HUES64 (cell line): ENCODE data around the gene HGF.
"Not testable (repeated sequence)": the region's sequence is repeated elsewhere in the genome, so short reads cannot be mapped to it uniquely, and the experiment has no call there.

Source experiments
- H3K27ac ChIP-seq: 2 replicates; pipeline ENCODE4 v1.7.0; 2013; ENCODE audit warnings: low read depth, low read length, inconsistent platforms
- H3K27me3 ChIP-seq: 2 replicates; pipeline ENCODE4 v1.6.1; 2013; ENCODE audit warnings: mild to moderate bottlenecking, low read length; ENCODE audit not compliant: insufficient read depth
- H3K36me3 ChIP-seq: 2 replicates; pipeline ENCODE4 v1.6.1; 2013; ENCODE audit warnings: mild to moderate bottlenecking, low read length; ENCODE audit not compliant: insufficient read depth
- H3K4me1 ChIP-seq: 2 replicates; pipeline ENCODE4 v1.6.1; 2013; ENCODE audit warnings: mild to moderate bottlenecking, low read length, moderate library complexity; ENCODE audit not compliant: insufficient read depth
- H3K4me3 ChIP-seq: 2 replicates; pipeline ENCODE4 v1.5.1; 2013; ENCODE audit warnings: mild to moderate bottlenecking, low read length, moderate library complexity
- H3K9ac ChIP-seq: 2 replicates; pipeline ENCODE4 v1.6.1; 2013; ENCODE audit warnings: mild to moderate bottlenecking, low read depth, low read length
- H3K9me3 ChIP-seq: 2 replicates; pipeline ENCODE4 v1.6.1; 2013; ENCODE audit warnings: low read depth, low read length; ENCODE audit not compliant: insufficient read depth
- WGBS: fragments of 150-250, 120-280 bp; methylation state at CpG from one replicate; pipeline ENCODE4 v1.1.7; 2013; ENCODE audit warnings: missing lambda C conversion rate; 5-methylcytosine and 5-hydroxymethylcytosine counted together

HGF gene

DNA sequence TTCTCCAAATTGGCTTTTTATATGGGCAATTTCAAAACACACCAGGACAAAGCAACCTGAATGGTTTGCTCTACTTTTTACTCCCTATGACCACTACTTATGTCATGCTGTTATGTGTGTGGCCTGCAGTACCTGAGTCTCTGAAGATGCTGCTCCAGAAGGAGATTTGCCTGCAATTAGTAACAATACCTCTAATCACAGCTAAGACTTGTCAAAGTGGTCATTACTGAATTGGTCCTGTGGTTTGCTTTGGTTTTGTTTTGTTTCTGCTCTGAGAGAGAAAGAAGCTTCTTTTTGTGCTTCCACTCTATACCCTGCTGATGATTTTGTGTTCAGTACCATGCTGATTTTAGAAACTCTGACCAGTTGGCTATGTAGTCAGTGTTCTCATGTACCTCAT is 25.5 kb downstream of the HGF start:
- Histone ChIP-seq H3K27me3 (no peaks in the 10 kb centered on the region), H3K4me3 (no peak overlapping the region), H3K9ac (no peak overlapping the region), H3K27ac (no peak overlapping the region), H3K4me1 (no peaks in the 10 kb centered on the region), H3K9me3 (no peaks in the 10 kb centered on the region), H3K36me3 (no peaks in the 10 kb centered on the region)

DNA sequence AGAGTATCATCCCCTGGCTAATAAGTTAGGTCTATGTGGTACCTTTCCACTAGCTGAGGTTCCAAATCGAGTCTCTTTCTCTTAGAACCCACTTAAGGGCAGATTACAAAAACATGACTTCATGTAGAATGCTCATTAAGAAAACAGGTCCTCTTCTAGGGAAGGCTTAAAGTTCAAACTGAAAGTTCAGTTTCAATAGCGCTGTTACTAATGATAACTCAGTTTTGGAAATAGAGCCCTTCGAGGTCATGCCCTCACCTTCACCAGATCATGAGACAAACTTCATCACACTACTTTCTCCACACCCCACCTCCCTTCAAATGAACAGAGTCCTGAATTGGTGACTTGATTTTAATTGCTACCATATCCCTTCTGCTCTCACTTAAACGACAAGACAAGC is 26.2 kb downstream of the HGF start:
- Histone ChIP-seq H3K9me3 (no peaks in the 10 kb centered on the region), H3K4me1 (no peaks in the 10 kb centered on the region), H3K27me3 (no peaks in the 10 kb centered on the region), H3K36me3 (no peaks in the 10 kb centered on the region), H3K27ac (no peak overlapping the region), H3K4me3 (no peak overlapping the region), H3K9ac (no peak overlapping the region)
- 98% methylated on average over 3 of the region's 4 CpGs for WGBS

DNA sequence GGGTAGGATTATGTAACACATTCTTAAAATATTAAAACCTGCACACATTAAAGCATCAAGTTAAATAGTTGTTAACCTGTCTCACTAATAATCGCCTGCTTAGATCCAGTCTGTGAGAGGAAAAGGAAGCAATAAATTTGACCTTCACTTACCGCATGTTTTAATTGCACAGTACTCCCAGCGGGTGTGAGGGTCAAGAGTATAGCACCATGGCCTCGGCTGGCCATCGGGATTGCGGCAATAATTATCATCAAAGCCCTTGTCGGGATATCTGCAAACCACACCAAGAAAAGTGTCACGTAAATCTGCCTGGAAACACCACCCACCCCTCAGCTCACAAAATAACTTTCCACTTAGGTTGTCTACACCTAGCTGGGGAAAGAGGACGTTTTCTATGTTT is 26.6 kb downstream of the HGF start:
- Histone ChIP-seq H3K9ac (no peak overlapping the region), H3K27me3 (no peaks in the 10 kb centered on the region), H3K36me3 (no peaks in the 10 kb centered on the region), H3K4me1 (no peaks in the 10 kb centered on the region), H3K4me3 (no peak overlapping the region), H3K9me3 (no peaks in the 10 kb centered on the region), H3K27ac (no peak overlapping the region)
- WGBS: 96% methylated on average over 9 of the region's 9 CpGs

DNA sequence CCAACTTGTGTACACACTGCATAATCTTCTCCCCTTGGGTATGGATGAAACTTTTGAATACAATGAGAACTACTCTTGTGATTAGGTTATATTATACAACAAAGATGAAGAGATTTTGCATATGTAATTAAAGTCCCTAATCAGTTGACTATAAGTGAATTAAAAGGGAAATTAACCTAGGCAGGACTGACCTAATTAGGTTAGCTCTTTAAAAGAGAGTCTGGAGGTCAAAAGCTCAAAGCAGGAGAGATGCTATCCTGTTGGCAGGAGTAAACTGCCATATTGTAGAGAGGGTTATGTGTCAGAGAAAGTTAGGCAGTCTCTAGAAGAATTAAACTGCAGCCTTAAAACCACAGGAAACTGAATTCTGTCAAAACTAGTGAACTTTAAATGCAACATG is 29.4 kb downstream of the HGF start:
- Histone ChIP-seq H3K27me3 (no peaks in the 10 kb centered on the region), H3K4me1 (no peaks in the 10 kb centered on the region), H3K9me3 (no peaks in the 10 kb centered on the region), H3K36me3 (no peaks in the 10 kb centered on the region), H3K4me3 (no peak overlapping the region), H3K9ac (no peak overlapping the region), H3K27ac (no peak overlapping the region)

DNA sequence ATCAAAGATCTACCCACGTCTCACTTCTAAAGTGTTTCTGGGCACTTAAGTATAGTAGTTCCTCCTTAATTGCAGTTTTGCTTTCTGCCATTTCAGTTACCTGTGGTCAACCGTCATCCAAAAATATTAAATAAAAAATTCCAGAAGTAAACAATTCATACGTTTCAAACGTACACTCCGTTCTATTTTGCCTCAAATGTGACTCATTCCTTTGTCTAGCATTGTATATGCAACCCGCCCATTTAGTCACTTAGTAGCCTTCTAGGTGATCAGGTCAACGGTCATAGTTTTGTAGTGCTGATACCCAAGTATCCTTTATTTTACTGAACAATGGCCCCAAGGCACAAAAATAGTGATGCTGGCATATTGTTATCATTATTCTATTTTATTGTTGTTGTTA is 33.8 kb downstream of the HGF start:
- no peak overlapping the region for H3K4me3 ChIP-seq
- H3K36me3 ChIP-seq: no peaks in the 10 kb centered on the region
- WGBS: 84% methylated on average over 7 of the region's 7 CpGs
- no peaks in the 10 kb centered on the region for H3K27me3 ChIP-seq
- no peak overlapping the region for H3K27ac ChIP-seq
- no peak overlapping the region for H3K9ac ChIP-seq
- no peaks in the 10 kb centered on the region for H3K4me1 ChIP-seq
- no peaks in the 10 kb centered on the region for H3K9me3 ChIP-seq

DNA sequence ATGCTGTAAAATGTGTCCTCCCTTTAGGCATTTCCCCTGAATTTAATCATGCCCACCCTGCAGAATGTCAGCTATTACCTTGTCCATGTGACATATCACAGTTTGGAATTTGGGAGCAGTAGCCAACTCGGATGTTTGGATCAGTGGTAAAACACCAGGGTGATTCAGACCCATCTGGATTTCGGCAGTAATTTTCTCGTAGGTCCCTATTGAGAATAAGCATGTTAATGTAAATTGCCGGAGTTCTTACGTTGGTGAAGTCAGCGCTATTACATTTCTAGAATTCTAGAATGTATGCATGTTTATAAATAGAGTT is 44.1 kb downstream of the HGF start:
- H3K27ac ChIP-seq: no peak overlapping the region
- 91% methylated on average over 5 of the region's 6 CpGs for WGBS
- no peaks in the 10 kb centered on the region for H3K27me3 ChIP-seq
- H3K36me3 ChIP-seq: no peaks in the 10 kb centered on the region
- no peak overlapping the region for H3K9ac ChIP-seq
- H3K9me3 ChIP-seq: no peaks in the 10 kb centered on the region
- no peak overlapping the region for H3K4me3 ChIP-seq
- no peaks in the 10 kb centered on the region for H3K4me1 ChIP-seq

DNA sequence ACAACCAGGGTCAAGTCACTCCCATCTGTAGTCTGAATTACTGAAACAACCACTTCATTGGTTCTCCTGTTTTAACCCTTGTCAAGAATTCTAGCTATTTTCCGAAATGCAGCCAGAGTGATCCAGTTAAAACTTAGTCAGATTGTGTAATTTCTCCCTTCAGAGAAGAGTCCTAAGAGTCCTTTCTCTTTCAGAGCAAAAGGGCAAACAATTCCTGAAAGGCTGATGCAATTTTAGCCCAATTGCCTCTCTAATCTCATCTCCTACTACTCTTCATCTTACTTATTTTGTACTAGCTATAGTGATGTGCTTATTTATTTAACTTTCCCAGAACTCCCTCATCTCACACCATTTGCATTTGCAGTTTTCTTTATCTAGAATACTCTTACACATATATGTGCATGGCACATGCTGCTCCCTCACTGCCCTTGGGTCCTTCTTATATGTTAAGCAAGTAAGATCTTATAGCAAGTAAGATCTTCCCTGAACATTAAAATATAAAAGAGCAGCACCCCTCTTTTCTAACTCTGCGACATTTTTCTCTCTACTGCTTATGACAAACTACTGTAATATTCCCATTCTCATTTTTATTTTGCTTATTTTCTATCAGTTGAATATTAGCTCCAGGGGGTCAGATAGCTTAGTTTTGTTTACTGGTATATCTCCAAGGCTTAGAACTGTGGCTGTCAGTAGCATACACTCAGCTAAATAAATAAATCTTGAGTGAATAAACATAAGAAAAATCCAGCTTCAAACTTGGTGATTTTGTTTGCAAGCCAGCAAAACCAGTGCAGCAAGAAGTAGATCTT is 44.6 kb downstream of the HGF start:
- no peaks in the 10 kb centered on the region for H3K36me3 ChIP-seq
- WGBS: 94% methylated on average over 2 of the region's 2 CpGs
- no peak overlapping the region for H3K4me3 ChIP-seq
- H3K4me1 ChIP-seq: no peaks in the 10 kb centered on the region
- H3K9ac ChIP-seq: no peak overlapping the region
- no peaks in the 10 kb centered on the region for H3K9me3 ChIP-seq
- no peaks in the 10 kb centered on the region for H3K27me3 ChIP-seq
- no peak overlapping the region for H3K27ac ChIP-seq

DNA sequence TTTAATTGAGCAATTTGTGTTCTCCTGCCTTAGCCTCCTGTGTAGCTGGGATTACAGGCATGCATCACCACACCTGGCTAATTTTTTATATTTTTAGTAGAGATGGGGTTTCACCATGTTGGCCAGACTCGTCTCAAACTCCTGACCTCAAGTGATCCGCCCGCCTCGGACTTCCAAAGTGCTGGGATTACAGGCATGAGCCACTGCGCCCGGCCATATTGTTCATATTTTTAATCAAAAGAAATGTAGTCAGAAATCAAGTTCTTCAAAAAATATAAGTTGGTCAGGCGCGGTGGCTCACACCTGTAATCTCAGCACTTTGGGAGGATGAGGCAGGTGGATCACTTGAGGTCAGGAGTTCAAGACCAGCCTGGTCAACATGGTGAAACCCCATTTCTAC is 47.6 kb downstream of the HGF start:
- not testable (repeated sequence) for H3K27me3 ChIP-seq, H3K4me3 ChIP-seq, H3K9ac ChIP-seq, H3K27ac ChIP-seq, H3K36me3 ChIP-seq, H3K4me1 ChIP-seq, H3K9me3 ChIP-seq
- 97% methylated on average over 8 of the region's 8 CpGs for WGBS

DNA sequence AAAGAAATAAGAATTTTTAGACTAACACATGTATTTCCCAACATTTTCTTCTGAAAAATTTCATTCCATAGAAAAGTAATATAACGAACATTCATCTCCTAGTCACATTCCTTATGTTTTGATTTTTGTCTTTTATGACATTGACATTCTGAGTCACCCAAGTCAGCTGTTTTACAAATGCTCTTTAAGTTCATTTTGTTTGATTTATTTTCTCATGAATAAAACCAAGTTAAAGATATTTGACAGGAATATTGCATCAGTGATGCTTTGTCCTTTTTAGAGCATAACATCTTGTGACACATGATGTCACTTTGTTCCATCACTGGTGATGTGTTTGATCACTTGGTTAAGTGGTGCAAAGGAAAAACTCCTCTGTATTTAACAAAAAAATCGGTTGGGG is 48.4 kb downstream of the HGF start:
- Histone ChIP-seq H3K4me3 (no peak overlapping the region), H3K9ac (no peak overlapping the region), H3K36me3 (no peaks in the 10 kb centered on the region), H3K9me3 (no peaks in the 10 kb centered on the region), H3K4me1 (no peaks in the 10 kb centered on the region), H3K27ac (no peak overlapping the region), H3K27me3 (no peaks in the 10 kb centered on the region)
- 94% methylated on average over 2 of the region's 2 CpGs for WGBS

DNA sequence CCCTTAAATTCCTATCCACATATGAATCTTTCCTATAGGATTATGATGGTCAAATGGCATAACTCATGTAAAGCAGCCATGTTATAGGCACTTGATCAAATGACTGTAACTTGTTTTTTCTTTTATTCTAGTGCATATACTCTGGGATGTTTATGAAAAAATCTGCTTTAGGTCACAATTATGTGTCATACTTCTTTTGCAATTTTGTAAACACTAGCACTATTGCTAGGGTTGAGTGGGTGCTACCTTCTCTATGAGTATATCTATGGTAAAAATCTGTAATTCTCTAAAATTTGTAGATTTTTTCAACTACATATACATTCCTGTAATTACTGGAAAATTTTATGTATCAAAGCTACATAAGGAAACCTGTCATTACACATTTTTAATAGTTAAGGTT is 50.0 kb downstream of the HGF start:
- H3K9ac ChIP-seq: no peak overlapping the region
- H3K4me3 ChIP-seq: no peak overlapping the region
- no peaks in the 10 kb centered on the region for H3K36me3 ChIP-seq
- no peaks in the 10 kb centered on the region for H3K4me1 ChIP-seq
- no peak overlapping the region for H3K27ac ChIP-seq
- H3K9me3 ChIP-seq: no peaks in the 10 kb centered on the region
- H3K27me3 ChIP-seq: no peaks in the 10 kb centered on the region

DNA sequence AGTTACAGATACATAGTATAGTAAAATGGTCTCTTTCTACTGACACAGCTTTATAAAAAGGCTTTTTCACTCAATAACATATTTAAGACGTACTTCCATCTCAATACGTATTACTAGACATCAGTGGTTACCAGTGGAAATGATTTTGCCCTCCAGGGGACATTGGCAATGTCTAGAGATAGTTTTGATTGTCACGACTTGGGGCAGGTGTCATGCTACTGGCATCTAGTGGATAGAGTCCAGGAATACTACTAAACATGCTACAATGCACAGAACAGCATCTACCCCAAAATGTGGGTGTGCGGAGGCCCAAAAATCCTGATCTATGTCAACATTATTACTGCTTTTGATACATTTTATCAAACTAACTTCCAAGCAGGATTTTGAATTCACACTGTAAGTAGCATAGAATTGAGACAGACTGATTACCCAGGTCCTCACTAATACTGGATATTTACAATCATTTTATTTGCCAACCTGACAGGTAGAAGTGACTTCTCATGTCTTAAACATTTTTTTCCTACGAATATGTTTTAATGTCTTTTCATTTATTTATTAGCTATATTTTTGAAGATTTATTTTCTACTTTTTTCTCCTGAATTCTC is 53.8 kb downstream of the HGF start:
- Histone ChIP-seq H3K36me3 (no peaks in the 10 kb centered on the region), H3K27me3 (no peaks in the 10 kb centered on the region), H3K4me3 (no peak overlapping the region), H3K4me1 (no peaks in the 10 kb centered on the region), H3K27ac (no peak overlapping the region), H3K9me3 (no peaks in the 10 kb centered on the region), H3K9ac (no peak overlapping the region)
- WGBS: 88% methylated on average over 4 of the region's 5 CpGs

DNA sequence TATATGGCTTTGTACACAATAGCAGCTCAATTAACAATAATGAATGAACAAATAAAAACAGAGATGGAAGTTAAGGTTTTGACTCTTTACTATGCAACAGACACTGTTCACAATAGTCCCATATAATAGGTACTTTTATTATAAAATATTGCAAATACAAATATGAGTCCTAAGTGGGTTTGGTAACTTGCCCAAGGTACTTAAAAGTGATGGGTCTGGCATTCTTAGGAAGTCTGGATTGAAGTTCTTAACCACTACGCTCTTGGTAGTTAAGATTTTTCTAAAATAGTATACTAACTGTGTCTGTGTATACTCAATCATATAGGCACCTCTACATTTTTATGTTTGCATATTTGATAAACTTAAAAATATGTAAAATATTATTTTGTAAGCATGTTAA is 55.5 kb downstream of the HGF start:
- Histone ChIP-seq H3K4me1 (no peaks in the 10 kb centered on the region), H3K27ac (no peak overlapping the region), H3K27me3 (no peaks in the 10 kb centered on the region), H3K9me3 (no peaks in the 10 kb centered on the region), H3K36me3 (no peaks in the 10 kb centered on the region), H3K9ac (no peak overlapping the region), H3K4me3 (no peak overlapping the region)
- WGBS: 100% methylated on average over 1 of the region's 1 CpG
